ENCODE data around the gene SLC7A14. TPM values are rescaled to one million over a fixed set of nuclear protein-coding genes. Genes with fewer than 3 reads are reported as not detected.

Gene SLC7A14
- total and polyA plus RNA-seq, 2 of the 4 experiments (the other 2 are of a cell fraction), result 2.7 to 6.8 TPM

- Histone ChIP-seq H3K79me1 (ENCODE audit: low read depth in 1 of 2, low read length in 2 of 2) (no peaks in the 10 kb centered on the region), H2BK5ac (ENCODE audit: low read depth, low read length, poor library complexity, severe bottlenecking) (no peak overlapping the region), H3K18ac (ENCODE audit: low read depth, low read length) (no peak overlapping the region), H3K23ac (ENCODE audit: low read depth, low read length) (no peak overlapping the region), H3K4me1 (ENCODE audit: control insufficient read depth, insufficient read depth, low read length) (no peaks in the 10 kb centered on the region; the same call in 1 of the 2 replicates), H4K91ac (ENCODE audit: insufficient read depth, low read depth, low read length) (no peak overlapping the region), H4K5ac (ENCODE audit: low read depth, low read length) (no peak overlapping the region), H2BK120ac (ENCODE audit: low read depth, low read length) (no peak overlapping the region), H4K8ac (ENCODE audit: low read depth in 2 of 2, low read length in 2 of 2) (no peak overlapping the region), H3K4ac (ENCODE audit: low read depth, low read length) (no peak overlapping the region), H2BK15ac (ENCODE audit: low read depth, low read length) (no peak overlapping the region), H3K9me1 (ENCODE audit: insufficient read depth, low read length) (no peaks in the 10 kb centered on the region), H2AK9ac (replicated peaks; ENCODE audit: low read depth, low read length, poor library complexity) (no peak overlapping the region), H3K36me3 (ENCODE audit: control insufficient read depth, insufficient read depth, low read length) (peaks cover 1% of the 10 kb centered on the region; the same call in 1 of the 2 replicates), H3K14ac (replicated peaks; ENCODE audit: low read depth, low read length) (no peak overlapping the region), H3K9ac (ENCODE audit: low read depth, low read length) (no peak overlapping the region), H3K56ac (ENCODE audit: extremely low read depth, insufficient read depth, low read length) (no peak overlapping the region), H3K4me3 (ENCODE audit: insufficient read depth, low read depth, low read length) (no peak overlapping the region), H2AFZ (replicated peaks; ENCODE audit: low read length, poor library complexity) (no peak overlapping the region), H3K27ac (ENCODE audit: insufficient read depth, low read length) (no peak overlapping the region), H3K4me2 (ENCODE audit: low read depth, low read length) (no peak overlapping the region), H2AK5ac (ENCODE audit: low read depth, low read length) (no peak overlapping the region), H3K27me3 (ENCODE audit: control insufficient read depth, insufficient read depth, low read length) (no peaks in the 10 kb centered on the region; the same call in 1 of the 2 replicates), H3K9me3 (ENCODE audit: control insufficient read depth, insufficient read depth, low read length) (no peaks in the 10 kb centered on the region), H2BK20ac (ENCODE audit: low read depth, low read length) (no peak overlapping the region), H4K20me1 (ENCODE audit: insufficient read depth, low read length) (no peaks in the 10 kb centered on the region)
- ATAC-seq (ENCODE audit: low read depth) (peak; percentile 56), DNase-seq (peak; percentile 61)
- intact Hi-C loops (cut with micrococcal nuclease) (no loop called here), in situ Hi-C loops (cut with MboI; ENCODE audit: low sequenced_read_pairs) (no loop called here), dilution Hi-C loops (cut with HindIII; ENCODE audit: low sequenced_read_pairs, unreplicated experiment) (no loop called here)
- ChIA-PET CTCF (no interaction called here), POLR2A (ENCODE audit: unreplicated experiment) (no interaction called here)
- BruUV-seq (replicated peaks), result no TSS peak
- TF ChIP-seq USF2 (IDR thresholded peaks at IDR 0.05; ENCODE audit: low read depth, low read length) (no peak), CEBPB (IDR thresholded peaks at IDR 0.05; ENCODE audit: low read depth, low read length) (no peak), CTCF (conservative IDR thresholded peaks at IDR 0.05; ENCODE audit: low read depth, low read length) (no peak), CHD1 (IDR thresholded peaks at IDR 0.05; ENCODE audit: low read depth, low read length) (no peak), POLR2A (IDR thresholded peaks at IDR 0.05; ENCODE audit: low read depth, low read length) (no peak), RFX5 (IDR thresholded peaks at IDR 0.05; ENCODE audit: low read depth, low read length) (no peak)
Observed at GRCh38 chr3:170524073-170524472, 61.8 kb downstream of the SLC7A14 start.

Measured in IMR-90 (cell line).